Activated CD4-positive, alpha-beta T cell treated with anti-CD3 and anti-CD28 coated beads, Interleukin-2, amount 50 U/mL, for 1 hour (primary cell): ENCODE results near the gene MAST4.

Experiments used
- DNase-seq: peaks from one replicate; pipeline ENCODE4 v3.0.0-alpha.2; 2020

The MAST4 gene

GRCh38 chr5:66923457-66923856, 327.3 kb downstream of the MAST4 start:
- no peak for DNase-seq

GRCh38 chr5:66923922-66924321, 327.7 kb downstream of the MAST4 start:
- DNase-seq: no peak

- DNase-seq: no peak
Observed at GRCh38 chr5:66927140-66927539, 330.9 kb downstream of the MAST4 start.

- no peak for DNase-seq
Observed at GRCh38 chr5:66929281-66929680, 333.1 kb downstream of the MAST4 start.

GRCh38 chr5:66929995-66930394, 333.8 kb downstream of the MAST4 start:
- no peak for DNase-seq

GRCh38 chr5:66931651-66932050, 335.5 kb downstream of the MAST4 start:
- DNase-seq: no peak

- DNase-seq: no peak
Observed at GRCh38 chr5:66932457-66932856, 336.3 kb downstream of the MAST4 start.

- DNase-seq: no peak
Observed at GRCh38 chr5:66933066-66933465, 336.9 kb downstream of the MAST4 start.

- no peak for DNase-seq
Observed at GRCh38 chr5:66939094-66939493, 342.9 kb downstream of the MAST4 start.

- no peak for DNase-seq
Observed at GRCh38 chr5:66945389-66946349, 349.5 kb downstream of the MAST4 start.

GRCh38 chr5:66947458-66947857, 351.3 kb downstream of the MAST4 start:
- DNase-seq: no peak

GRCh38 chr5:66949066-66949465, 352.9 kb downstream of the MAST4 start:
- no peak for DNase-seq

GRCh38 chr5:66952153-66952552, 356.0 kb downstream of the MAST4 start:
- no peak for DNase-seq

- no peak for DNase-seq
Observed at GRCh38 chr5:66956439-66956838, 360.2 kb downstream of the MAST4 start.

- no peak for DNase-seq
Observed at GRCh38 chr5:66958201-66958979, 362.2 kb downstream of the MAST4 start.

GRCh38 chr5:66958980-66959641, 362.9 kb downstream of the MAST4 start:
- DNase-seq: no peak

- no peak for DNase-seq
Observed at GRCh38 chr5:66959653-66960052, 363.5 kb downstream of the MAST4 start.

- no peak for DNase-seq
Observed at GRCh38 chr5:66960369-66961137, 364.4 kb downstream of the MAST4 start.

GRCh38 chr5:66963559-66963971, 367.4 kb downstream of the MAST4 start:
- DNase-seq: no peak

GRCh38 chr5:66966439-66966838, 370.2 kb downstream of the MAST4 start:
- DNase-seq: no peak

GRCh38 chr5:66967102-66967501, 370.9 kb downstream of the MAST4 start:
- DNase-seq: no peak

GRCh38 chr5:66967826-66968262, 371.7 kb downstream of the MAST4 start:
- no peak for DNase-seq
